GF-D8 (cell line): ENCODE results near the gene SLC1A3.

Source experiments
- DNase-seq: peaks from one replicate; lab custom pipeline; 2025; lab: John Stamatoyannopoulos, UW

Gene SLC1A3

GRCh38 chr5:36717131-36717695 lies 110.8 kb downstream of the SLC1A3 start:
- DNase-seq, result no peak

DNA sequence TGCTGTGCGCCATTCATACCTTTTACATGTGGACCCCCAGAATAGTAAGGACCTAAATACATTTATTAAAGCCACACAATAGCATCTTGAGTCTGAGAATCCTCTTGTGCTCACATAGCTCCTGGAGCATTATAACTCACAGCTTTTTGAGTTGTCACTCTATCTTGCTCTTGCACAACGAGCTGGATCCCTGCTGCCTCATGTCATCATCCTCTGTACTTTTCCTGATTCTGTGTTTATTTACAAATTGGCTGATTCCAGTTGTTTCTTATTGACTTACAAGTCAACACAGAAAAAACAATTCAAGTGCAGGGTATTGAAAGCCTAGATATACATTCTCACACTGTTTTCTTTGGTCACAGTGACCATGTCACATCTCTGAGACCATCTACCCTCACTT lies 112.9 kb downstream of the SLC1A3 start:
- no peak for DNase-seq

GRCh38 chr5:36720688-36721087 lies 114.3 kb downstream of the SLC1A3 start:
- no peak for DNase-seq

DNA sequence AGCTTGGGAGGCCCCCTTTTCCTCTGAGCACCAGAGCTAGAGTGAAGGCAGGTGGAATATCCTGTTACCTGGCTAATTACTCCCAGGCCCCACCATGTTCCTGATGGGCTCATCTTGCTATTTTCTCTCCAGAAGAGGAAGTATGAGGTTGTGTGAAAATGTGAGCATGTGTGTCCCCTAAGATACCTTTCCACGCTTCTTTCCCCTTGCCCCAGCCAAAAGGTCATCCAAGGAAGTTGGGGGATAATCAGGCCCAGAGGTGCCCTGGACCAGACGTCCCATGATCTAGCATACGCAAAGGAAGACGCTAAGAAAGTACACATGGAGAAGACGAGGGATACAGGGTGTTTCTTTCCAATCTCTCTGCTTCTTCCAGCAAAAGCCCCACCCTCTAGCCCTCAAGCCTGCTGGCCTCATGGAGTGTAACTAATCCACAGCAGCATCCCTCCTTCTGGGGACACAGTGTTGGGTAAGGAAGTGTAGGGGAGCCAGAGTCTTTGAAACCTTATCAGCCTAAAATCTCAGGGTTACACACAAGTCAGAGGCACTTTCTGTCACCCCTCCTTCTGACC lies 115.3 kb downstream of the SLC1A3 start:
- no peak for DNase-seq

DNA sequence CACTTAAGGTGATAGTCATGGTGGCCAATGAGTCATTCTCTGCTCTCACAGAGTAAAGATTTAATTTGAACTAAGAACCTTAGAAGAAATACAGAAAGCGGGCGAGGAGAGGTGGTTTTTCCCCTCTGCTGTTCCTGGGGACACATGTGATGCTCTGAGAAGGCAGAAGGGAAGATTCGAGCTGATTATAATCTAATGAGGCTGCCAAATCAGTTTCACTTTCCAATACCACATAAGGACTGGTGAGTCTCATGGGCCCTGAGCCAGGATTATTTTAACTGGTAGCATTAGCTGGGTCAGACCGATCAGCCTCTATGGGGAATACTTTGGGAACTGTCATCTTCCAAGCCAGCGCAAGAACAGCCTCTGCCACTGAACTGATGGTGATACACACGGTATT lies 116.5 kb downstream of the SLC1A3 start:
- DNase-seq, result no peak

DNA sequence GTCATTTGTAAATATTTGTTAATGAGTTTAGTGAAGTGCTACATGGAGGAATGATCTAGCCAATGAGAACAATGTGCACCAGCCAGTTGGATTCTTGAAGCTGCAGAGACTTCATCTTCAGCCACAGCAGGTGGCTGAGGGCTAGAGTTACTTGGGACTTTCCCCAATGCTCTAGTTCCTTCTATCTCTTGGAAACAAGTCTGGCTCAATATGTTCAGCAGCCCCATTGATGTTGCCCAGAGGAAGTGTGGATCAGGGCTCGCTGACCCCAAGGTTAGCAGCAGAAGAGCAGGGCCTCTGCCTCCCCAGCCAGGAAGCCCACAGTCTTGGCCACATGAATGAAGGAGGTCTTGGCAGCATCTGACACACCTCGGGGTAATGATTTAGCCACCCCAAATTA lies 117.5 kb downstream of the SLC1A3 start:
- peak; percentile 55 for DNase-seq

DNA sequence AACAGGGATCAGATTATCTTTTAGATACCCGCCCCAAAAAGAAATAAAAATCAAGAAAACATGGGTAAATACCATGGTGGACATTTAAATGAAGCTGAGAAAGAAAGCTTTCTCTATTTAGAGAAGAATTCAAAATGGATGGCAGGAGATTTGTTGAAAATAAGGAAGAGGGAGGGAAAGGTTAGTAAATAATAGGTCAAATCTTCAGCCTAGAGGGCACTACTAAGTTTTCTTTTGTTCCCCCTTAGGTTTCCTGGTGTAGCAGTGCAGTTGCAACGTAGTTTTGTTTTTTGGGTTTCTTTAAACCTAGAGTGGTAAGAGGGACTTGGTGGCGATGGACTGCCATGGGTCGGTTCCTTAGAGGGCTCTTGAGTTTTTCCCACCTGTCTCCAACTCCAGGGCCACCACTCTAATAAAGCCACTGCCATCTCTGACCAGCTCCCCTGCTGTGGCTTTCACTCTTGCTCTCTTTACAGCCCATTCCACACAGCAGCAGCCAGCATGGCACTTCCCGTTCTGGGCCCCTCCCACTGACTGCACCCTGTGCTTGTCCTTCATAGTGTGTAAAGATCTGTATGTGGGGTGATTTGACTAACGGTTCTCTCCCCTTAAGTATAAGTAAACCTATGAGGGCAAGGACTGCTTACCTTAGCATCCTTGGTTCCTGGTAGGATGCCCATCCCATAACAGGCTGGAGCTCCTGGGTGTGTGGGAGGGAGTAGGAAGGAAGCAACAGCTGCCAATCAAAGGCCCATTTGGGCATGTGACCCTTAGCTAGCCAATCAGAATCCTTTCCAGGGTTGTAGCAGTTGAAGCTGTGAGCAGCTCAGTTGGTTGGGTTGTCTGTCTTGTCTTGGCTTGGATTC lies 118.3 kb downstream of the SLC1A3 start:
- peak; percentile 90 for DNase-seq

DNA sequence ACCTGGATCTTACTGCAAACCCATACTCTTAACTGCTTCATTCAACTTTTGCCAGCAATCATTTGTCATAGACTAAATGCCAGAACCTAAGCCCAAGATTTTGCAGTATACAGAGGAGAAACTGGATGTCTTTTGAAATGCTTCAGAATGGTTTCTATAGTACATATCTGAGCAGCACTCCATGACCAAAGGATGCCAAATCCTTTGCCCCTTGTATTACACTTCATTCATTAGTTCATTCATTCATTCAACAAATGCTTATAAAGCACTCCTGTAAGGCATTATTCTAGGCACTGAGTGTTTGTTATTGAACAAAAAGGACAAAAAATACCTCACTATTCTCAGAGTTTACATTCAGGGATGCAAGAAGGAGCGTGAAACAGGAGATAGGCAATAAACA lies 119.9 kb downstream of the SLC1A3 start:
- DNase-seq, result no peak

DNA sequence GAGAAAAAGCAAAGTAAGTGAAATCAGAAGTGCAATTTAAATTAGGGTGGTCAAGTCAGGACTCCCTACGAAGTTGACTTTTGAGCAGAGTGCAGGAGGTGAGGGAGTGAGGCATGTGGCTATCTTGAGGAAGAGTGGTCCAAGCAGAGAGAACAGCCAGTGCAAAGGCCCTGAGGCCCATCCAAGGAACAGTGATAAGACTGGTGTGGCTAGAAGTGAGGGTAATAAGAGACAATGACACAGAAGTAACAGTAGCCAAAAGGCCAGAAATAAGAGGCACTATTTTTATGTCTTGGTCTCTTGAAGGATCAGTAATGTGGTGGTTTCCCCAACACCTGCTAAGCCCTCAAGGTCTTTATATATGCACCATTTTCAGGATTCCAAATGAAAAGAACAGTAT lies 120.4 kb downstream of the SLC1A3 start:
- DNase-seq, result no peak

GRCh38 chr5:36728697-36729543 lies 122.5 kb downstream of the SLC1A3 start:
- peak; percentile 36 for DNase-seq

- DNase-seq, result no peak
Measured at GRCh38 chr5:36730537-36731216, 124.3 kb downstream of the SLC1A3 start.

DNA sequence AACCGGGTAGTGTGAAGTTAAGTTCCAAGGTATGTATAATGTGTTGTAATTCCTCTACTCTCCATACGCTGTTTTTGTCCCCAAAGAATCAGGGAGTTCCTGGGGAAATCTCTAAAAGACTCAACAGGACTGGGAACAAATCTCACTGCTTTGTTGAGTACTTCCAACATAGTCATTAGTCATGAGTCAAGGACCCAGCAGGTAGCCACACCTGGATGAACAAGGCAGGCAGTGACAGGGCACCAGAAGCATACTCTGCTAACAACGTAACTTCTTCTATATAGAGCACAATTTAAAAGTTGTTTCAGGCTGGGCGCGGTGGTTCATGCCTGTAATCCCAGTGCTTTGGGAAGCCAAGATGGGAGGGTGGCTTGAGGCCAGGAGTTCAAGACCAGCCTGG lies 126.8 kb downstream of the SLC1A3 start:
- no peak for DNase-seq

DNA sequence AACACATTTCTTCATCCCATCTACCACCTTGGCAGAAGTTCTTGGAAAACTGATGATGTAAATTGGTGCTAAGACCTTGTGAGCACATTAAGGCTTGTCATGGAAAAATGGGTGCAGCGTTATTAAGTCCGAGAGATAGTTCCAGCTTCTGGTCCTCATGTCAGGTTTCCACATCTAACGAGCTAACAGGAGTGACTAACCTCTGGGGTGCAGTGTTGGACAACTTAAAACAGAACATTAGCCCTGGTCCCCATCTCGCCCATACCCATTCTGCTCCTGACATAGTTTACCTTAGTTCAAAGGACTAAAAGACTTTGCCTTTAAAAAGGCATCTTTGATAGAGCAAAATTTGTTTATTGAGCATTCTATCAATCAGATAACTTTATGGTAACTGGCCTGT lies 128.0 kb downstream of the SLC1A3 start:
- no peak for DNase-seq

- DNase-seq, result no peak
Measured at GRCh38 chr5:36735891-36736290, 129.5 kb downstream of the SLC1A3 start.
